Measurements from ENCODE around the gene MRPL58. TPM values are rescaled to one million over a fixed set of nuclear protein-coding genes. Genes with fewer than 3 reads are reported as not detected.
A peak's percentile ranks its signal among the peaks of the same experiment; 100 is the strongest.

Gene MRPL58
- total RNA-seq, 1 donor = 31.4 TPM

DNA sequence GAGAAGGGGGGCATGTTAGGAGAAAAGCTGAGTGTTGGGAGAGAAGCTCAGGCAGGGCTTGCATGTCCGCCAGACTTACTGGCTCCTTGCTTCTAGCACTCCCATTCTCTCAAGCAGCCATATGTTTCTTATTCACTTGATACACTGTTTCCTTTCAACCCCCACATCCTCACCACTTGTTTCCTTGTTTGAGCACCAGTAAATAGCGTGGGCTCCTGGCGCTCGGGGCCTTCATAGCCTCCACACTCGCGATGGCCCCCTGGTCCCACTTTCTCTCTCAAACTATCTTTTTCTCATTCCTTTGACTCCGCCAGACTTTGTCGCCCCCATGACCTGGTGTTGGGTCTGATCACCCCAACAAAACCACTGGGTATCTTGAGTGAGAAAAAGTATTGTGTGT, 17.7 kb downstream of the MRPL58 start:
- no peak for TF ChIP-seq CTCF (IDR thresholded peaks at IDR 0.05; ENCODE audit: insufficient read depth, low read length)
- no peak for DNase-seq (ENCODE audit: low read depth)
- no peak overlapping the region for H3K4me3 ChIP-seq (ENCODE audit: low read depth, low read length)

- peak overlapping the region; percentile 84 for H3K4me3 ChIP-seq (ENCODE audit: low read depth, low read length)
- no peak for TF ChIP-seq CTCF (IDR thresholded peaks at IDR 0.05; ENCODE audit: insufficient read depth, low read length)
- peak; percentile 83 for DNase-seq (ENCODE audit: low read depth)
Measured at GRCh38 chr17:75031972-75032719, 19.7 kb downstream of the MRPL58 start.

DNA sequence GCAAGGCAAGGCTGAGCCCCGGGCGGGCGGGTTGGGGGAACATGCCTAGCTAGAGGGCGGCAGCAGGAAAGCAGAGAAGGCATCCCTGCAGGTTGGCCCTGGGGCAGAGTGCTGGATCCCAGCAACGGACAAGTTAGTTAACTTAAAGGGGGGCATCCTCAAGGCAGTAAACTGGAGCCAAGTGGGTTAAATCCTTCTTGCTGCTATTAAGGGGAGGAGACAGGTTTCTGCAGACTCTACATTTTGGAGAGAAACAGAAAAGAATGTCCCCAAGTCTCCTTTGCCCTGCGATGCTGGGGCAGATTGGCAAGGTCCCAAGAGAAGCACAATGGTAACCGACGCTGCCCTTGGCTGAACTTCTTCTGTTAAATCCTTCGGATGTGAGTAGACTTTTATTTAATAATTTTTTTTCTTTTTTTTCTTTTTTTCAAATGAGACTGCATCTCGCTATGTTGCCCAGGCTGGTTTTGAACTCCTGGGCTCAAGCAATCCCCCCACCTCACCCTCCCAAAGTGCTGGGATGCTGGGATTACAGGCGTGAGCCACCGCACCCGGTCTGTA, 20.3 kb downstream of the MRPL58 start:
- TF ChIP-seq CTCF (IDR thresholded peaks at IDR 0.05; ENCODE audit: insufficient read depth, low read length) = no peak
- peak overlapping the region; percentile 84 for H3K4me3 ChIP-seq (ENCODE audit: low read depth, low read length)
- peak; percentile 29 for DNase-seq (ENCODE audit: low read depth)

DNA sequence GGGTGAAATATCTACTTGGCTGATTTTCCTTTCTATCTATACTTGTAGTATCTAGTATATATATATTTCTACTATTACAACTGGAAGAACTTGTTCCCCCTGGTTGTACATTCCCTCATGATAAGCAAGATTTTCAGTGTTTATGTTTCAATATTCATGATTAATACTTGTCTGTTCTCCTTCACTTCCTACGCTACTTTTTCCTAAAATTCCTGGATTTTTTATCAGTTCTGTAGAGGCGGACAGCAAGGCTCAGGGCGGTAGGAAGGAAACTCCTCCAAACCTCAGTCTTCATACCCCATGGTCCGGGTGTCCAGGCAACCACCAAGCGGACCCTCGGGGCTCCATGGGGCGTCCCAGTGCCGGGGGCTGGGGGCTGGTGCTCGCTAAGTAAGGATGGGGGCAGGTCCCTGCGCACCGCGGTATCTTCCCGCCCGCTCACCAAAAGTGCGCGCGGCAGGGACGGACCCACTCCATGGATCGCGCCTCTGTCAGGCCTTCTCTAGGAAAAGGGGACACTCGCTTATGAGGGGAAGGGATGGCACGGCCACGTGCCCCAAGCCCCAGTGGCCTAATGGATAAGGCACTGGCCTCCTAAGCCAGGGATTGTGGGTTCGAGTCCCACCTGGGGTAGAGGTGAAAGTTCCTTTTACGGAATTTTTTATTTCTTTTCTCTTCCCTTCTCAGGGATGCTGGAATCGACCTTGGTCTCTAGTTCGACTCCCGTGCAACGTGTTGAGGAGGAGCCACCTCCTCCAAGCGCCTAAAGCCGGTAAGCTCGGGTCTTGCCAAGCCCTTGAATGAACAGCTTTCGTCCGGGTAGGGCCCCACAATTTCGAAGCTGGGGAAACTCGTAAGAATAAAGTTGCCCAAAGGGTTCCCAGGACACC, 21.1 kb downstream of the MRPL58 start:
- H3K4me3 ChIP-seq (ENCODE audit: low read depth, low read length) = peak overlapping the region; percentile 84
- peak; percentile 94 for DNase-seq (ENCODE audit: low read depth)
- TF ChIP-seq CTCF (IDR thresholded peaks at IDR 0.05; ENCODE audit: insufficient read depth, low read length) = no peak

DNA sequence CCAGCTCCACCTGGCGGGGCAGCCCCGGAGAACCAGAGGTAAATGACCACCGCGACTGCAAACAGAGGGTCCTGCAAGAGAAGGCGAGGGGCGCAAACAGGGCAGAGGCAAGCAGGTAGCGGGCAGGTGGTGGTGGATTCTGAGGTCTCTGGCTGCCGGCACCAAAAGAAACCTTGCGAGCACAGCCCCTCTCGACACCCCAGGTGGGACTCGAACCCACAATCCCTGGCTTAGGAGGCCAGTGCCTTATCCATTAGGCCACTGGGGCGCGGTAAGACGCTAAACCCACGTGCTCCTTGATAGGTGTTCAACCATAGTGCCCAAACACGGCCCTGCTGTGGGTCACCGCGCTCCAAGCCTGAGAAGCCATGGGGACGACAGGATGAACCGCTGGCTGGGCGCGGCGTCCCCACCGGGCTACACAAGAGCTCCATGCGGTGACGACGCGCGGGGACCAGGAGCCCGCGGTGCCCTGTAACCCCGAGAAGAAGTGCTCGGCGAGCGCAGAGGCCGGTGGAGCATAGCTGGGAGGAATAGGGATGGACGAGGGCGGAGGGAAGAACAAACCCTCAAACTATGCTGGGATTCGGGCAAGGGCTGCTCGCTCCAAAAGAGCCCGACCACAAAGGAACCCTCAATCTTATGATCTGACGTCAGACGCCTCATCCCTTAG, 21.9 kb downstream of the MRPL58 start:
- DNase-seq (ENCODE audit: low read depth) = peak; percentile 87
- peak overlapping the region; percentile 84 for H3K4me3 ChIP-seq (ENCODE audit: low read depth, low read length)
- peak; percentile 27 for TF ChIP-seq CTCF (IDR thresholded peaks at IDR 0.05; ENCODE audit: insufficient read depth, low read length)

DNA sequence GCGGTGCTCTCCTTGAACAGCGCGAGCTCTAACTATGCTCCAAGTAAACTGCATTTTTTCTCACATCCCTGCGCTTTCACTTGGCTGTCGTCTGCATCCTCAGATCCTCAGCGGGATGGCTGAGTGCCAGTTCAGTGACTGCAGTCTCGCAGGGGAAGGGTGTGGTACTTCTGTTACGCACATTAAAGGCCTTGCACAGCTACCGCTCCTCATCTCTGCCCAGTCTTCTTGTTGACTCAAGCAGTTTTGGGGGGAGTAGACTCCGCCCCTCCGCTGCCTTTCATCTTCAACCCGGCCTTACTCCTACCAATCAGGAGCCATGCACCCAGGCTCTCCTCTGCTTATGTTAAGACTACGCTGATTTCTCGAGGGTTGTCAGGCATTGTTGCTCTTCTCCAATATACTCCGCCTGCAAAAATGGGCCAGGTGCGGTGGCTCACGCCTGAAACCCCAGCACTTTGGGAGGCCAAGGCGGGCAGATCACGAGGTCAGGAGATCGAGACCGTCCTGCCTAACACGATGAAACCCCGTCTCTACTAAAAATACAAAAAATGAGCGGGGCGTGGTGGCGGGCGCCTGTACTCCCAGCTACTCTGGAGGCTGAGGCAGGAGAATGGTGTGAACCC, 24.3 kb downstream of the MRPL58 start:
- H3K4me3 ChIP-seq (ENCODE audit: low read depth, low read length) = peak overlapping the region; percentile 17
- peak; percentile 97 for DNase-seq (ENCODE audit: low read depth)
- TF ChIP-seq CTCF (IDR thresholded peaks at IDR 0.05; ENCODE audit: insufficient read depth, low read length) = no peak
